ENCODE results near the gene COL4A6. TPM values are rescaled to one million over a fixed set of nuclear protein-coding genes. Genes with fewer than 3 reads are reported as not detected.

COL4A6 gene
- total and polyA plus RNA-seq, 10 donors = 0.15 to 4.8 (median 0.84) TPM

- 58 to 90% (median 83%) methylated on average over 6 to 7 of the region's 7 CpGs for WGBS, 5 donors
- Histone ChIP-seq H3K4me3 (no peak overlapping the region), H3K4me1 (no peaks in the 10 kb centered on the region), H3K36me3 (peaks cover 0 to 93% (median 23%) of the 10 kb centered on the region in 6 donors), H3K27ac (no peak overlapping the region), H3K27me3 (replicated peaks in 1 of 7) (no peaks in the 10 kb centered on the region), H3K9me3 (no peaks in the 10 kb centered on the region)
- intact Hi-C loops (cut with DNase I; ENCODE audit: low total_unique reads) = no loop called here
- no peak for DNase-seq
- TF ChIP-seq CTCF (IDR thresholded peaks at IDR 0.05 in 8 of 11, conservative IDR thresholded peaks at IDR 0.05 in 3 of 11) (peak in 5 of 11 experiments; percentile 11 to 41 (median 22)), POLR2AphosphoS5 (IDR thresholded peaks at IDR 0.05) (no peak)
Measured at GRCh38 chrX:108138814-108139702, 299.2 kb downstream of the COL4A6 start.

- WGBS, 5 donors = 48 to 95% (median 80%) methylated on average over 1 of the region's 1 CpG
- Histone ChIP-seq H3K36me3 (peaks cover 0 to 98% (median 17%) of the 10 kb centered on the region in 6 donors), H3K27me3 (replicated peaks in 1 of 7) (no peaks in the 10 kb centered on the region), H3K4me3 (no peak overlapping the region), H3K27ac (no peak overlapping the region), H3K9me3 (no peaks in the 10 kb centered on the region), H3K4me1 (no peaks in the 10 kb centered on the region)
- no peak for DNase-seq
- TF ChIP-seq CTCF (IDR thresholded peaks at IDR 0.05 in 8 of 11, conservative IDR thresholded peaks at IDR 0.05 in 3 of 11) (no peak), POLR2AphosphoS5 (IDR thresholded peaks at IDR 0.05) (no peak), POLR2A (IDR thresholded peaks at IDR 0.05) (no peak)
- intact Hi-C loops (cut with DNase I; ENCODE audit: low total_unique reads) = no loop called here
Measured at GRCh38 chrX:108134724-108135123, 303.5 kb downstream of the COL4A6 start.

GRCh38 chrX:108132876-108133275 lies 305.3 kb downstream of the COL4A6 start:
- intact Hi-C loops (cut with DNase I; ENCODE audit: low total_unique reads) = no loop called here
- H3K36me3 ChIP-seq = peaks cover 0 to 84% (median 4%) of the 10 kb centered on the region in 6 donors
- no peaks in the 10 kb centered on the region for H3K4me1 ChIP-seq
- no peaks in the 10 kb centered on the region for H3K27me3 ChIP-seq (replicated peaks in 1 of 7)
- no peak overlapping the region for H3K4me3 ChIP-seq
- 83 to 98% (median 92%) methylated on average over 2 of the region's 2 CpGs for WGBS, 5 donors
- H3K27ac ChIP-seq = no peak overlapping the region
- TF ChIP-seq CTCF (IDR thresholded peaks at IDR 0.05 in 8 of 11, conservative IDR thresholded peaks at IDR 0.05 in 3 of 11) (no peak), POLR2AphosphoS5 (IDR thresholded peaks at IDR 0.05) (no peak), POLR2A (IDR thresholded peaks at IDR 0.05) (no peak)
- no peaks in the 10 kb centered on the region for H3K9me3 ChIP-seq
- no peak for DNase-seq

- Histone ChIP-seq H3K4me3 (no peak overlapping the region), H3K36me3 (peaks cover 0 to 84% (median 4%) of the 10 kb centered on the region in 6 donors), H3K27me3 (replicated peaks in 1 of 7) (no peaks in the 10 kb centered on the region), H3K4me1 (no peaks in the 10 kb centered on the region), H3K27ac (no peak overlapping the region), H3K9me3 (no peaks in the 10 kb centered on the region)
- no peak for TF ChIP-seq CTCF (IDR thresholded peaks at IDR 0.05 in 8 of 11, conservative IDR thresholded peaks at IDR 0.05 in 3 of 11)
- TF ChIP-seq POLR2A (IDR thresholded peaks at IDR 0.05) = no peak
- TF ChIP-seq POLR2AphosphoS5 (IDR thresholded peaks at IDR 0.05) = no peak
- WGBS, 5 donors = 82 to 98% (median 92%) methylated on average over 8 of the region's 8 CpGs
- no peak for DNase-seq
- intact Hi-C loops (cut with DNase I; ENCODE audit: low total_unique reads) = no loop called here
Measured at GRCh38 chrX:108132034-108132433, 306.2 kb downstream of the COL4A6 start.
